SK-N-MC (cell line): ENCODE measurements around the gene ELAVL1.
"Not testable (repeated sequence)": the region's sequence is repeated elsewhere in the genome, so short reads cannot be mapped to it uniquely, and the experiment has no call there.

Experiments
- EZH2 ChIP-seq: fragments of 200-600 bp; sonication (generic); IDR thresholded peaks from one replicate; pipeline ENCODE4 v1.6.1; 2017; ENCODE audit warnings: antibody characterized with exemption
- POLR2AphosphoS5 ChIP-seq: IDR thresholded peaks from 2 replicates; pipeline ENCODE4 v1.6.1; 2012; ENCODE audit warnings: mild to moderate bottlenecking, low read depth, low read length, borderline replicate concordance

- not testable (repeated sequence) for TF ChIP-seq EZH2, POLR2AphosphoS5
These were observed 44.4 kb downstream of the ELAVL1 start for GRCh38 chr19:7961082-7961481.
